NCI-H1694 treated with DMSO at 0.1 percent for 48 hours (cell line): ENCODE data around the gene SCRN2.

Source experiments
- DNase-seq: peaks from one replicate; lab custom pipeline; 2025; lab: John Stamatoyannopoulos, UW

SCRN2 gene

GRCh38 chr17:47872019-47872650 is 31.1 kb upstream of the SCRN2 start:
- no peak for DNase-seq

- no peak for DNase-seq
These were observed 30.0 kb upstream of the SCRN2 start for GRCh38 chr17:47871048-47871447.

DNA sequence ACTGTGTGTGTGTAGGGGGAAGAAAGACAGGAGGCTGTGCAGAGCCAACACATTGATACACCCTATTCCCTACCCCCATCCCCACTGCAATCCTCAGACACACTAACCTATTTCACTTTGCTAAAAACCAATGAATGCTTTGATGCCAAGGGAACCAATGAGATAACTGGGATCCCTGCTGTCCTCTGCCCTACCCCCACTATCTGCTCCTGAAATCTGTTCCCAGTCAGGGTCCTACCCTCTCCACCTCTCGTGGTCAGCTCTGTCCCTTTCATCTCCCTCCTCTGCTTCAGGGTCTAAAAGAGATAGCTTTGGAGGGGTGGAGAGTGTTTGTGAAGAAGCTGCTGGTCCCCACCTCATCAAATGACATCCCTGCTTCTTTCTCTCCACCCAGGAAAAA is 29.0 kb upstream of the SCRN2 start:
- no peak for DNase-seq

DNA sequence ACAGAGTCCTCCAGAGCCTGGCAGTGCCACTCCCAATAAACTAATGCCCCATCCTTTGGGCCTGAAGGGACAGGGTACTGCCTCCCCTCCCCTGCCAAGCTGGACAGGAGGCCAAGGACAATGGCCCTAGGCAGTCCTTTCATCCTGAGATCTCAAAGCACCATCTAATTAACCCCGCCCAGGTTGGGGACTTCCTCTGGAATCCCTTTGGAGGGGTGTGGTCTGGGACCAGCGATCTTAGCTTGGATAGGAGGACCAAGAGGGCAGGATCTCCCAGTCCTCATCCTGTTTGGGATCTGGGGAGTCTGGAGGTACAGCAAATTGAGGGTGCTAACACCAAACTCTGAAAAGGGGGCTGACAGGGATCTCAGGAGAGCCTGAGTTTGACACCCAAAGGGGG is 28.0 kb upstream of the SCRN2 start:
- no peak for DNase-seq

DNA sequence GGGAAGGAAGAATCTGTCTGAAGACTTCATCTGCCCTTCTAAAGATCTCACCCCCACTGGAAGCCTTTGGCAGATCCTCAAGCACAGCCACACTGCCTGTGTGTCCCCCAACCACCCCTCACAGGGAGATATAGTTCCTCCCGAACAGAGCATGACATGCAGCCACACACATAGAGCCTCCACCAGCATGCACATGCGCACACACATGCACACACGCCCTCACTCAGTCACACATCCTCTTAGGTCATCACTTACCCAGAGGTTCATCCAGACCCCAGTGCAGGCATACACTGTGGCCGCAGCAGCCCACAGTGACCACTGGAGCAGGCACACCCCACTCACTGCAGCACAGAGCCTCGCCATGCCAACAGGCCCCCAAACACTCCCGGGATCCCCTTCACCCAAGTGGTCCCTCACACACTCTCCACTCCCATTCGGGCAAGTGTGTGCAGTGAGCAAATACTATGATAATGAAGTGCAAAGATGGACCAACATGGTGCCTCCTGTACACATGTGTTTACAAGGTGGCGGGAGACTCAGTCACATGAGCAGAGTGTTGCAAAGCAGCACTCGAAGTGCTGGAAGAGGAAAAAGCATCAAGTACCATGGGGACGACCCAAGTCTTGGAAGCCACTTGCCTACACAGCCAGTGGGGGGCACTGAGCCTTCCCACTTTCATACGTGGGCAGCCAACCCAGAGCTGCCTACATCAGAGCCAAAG is 26.9 kb upstream of the SCRN2 start:
- no peak for DNase-seq

- DNase-seq, result no peak
These were observed 25.9 kb upstream of the SCRN2 start for GRCh38 chr17:47866941-47867340.

DNA sequence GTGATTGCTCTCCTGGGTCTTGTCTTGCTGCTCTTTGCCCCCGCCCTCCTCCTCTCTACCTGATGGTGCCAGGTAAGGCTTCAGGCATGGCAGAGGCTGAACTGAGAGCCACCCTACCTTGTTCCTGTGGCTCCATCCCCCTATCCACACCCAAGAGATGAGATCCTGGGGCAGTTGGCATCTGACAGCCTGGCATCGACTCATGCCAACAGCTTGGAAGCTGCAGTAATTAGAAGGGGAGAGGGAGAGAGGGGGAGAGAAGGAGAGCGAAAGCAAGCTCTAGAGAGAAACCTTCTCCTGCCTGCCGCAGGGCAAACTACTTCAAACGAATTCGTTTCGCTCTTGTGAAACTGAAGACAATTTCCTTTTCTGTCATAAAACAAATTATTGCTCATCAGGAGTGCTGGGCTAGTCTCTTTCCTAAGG is 23.7 kb upstream of the SCRN2 start:
- peak; percentile 51 for DNase-seq

GRCh38 chr17:47862621-47863440 is 21.8 kb upstream of the SCRN2 start:
- no peak for DNase-seq

GRCh38 chr17:47860386-47860785 is 19.3 kb upstream of the SCRN2 start:
- no peak for DNase-seq

- no peak for DNase-seq
These were observed 16.7 kb upstream of the SCRN2 start for GRCh38 chr17:47857551-47858455.

DNA sequence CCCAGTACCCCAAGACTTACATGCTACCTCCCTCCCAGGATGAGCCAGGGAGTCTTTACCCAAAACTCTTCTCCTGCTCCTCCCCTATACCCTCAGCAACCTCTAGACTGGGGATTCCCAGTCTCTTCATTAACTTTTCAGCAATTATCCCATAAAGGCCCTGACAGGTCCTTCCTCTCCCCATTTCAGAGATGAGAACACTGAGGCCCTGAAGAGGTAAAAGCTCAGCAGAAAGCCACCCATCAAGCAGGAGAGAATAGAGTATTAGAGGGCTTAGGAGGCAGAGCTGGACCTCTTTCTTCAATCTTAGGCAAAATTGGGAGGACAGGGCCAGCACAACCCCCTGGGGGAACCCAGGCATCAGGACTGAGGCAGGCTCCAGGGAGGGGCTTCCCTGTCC is 15.8 kb upstream of the SCRN2 start:
- DNase-seq, result no peak

DNA sequence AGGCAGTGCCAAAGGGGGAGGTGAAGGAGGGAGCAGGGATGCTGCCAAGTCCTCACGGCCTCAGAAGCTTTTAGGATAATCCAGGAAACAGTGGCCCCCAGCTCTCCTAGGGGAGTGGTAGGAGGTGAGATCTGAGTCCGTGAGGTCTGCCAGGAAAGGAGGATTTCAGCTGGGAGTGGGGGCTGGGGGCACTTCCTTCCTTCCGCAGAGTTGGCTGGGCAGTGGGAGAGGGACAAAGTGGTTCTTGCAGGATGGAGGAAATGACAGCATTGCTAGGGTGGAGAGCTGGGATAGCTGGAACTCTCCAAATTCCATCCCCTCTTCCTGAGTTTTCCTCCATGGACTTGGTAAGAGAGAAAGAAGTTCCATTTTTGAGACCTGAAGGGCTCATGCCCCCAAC is 14.7 kb upstream of the SCRN2 start:
- no peak for DNase-seq

DNA sequence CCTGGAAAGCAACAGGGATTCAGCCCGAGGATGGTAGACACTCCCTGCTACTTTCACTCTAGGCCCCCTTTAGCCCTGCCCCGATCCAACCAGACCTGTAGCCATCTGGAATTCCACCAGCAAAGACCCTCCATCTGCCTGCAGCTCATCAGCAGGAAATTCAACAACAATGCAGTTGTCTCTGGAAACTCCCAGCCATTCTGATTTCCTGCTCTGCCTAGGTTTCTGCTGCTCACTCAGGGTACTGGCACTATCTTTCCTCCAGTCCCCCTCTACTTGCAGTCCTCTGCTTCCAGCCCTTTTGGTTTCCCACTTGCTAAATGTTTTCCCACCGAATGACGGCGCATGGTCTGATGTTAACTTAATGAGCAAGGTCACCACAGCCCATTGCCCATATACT is 12.5 kb upstream of the SCRN2 start:
- DNase-seq, result no peak

GRCh38 chr17:47852113-47852949 is 11.3 kb upstream of the SCRN2 start:
- DNase-seq, result no peak

DNA sequence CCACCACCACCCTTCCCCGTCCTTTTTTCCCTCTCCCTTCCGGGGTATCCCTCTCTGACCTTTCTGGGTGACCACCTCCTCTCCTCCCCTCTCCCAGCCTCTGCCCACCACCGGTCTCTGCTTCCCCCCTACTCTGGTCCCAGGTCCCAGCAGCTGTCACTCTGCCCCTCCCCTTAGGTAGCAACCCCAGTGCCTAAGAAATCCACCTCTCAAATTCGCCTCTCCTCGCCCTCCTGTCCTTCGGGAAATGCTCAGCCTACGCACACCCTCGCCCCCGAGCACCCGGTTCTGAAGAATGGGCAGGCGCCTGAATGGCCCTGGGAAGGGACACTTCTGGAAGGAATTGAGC is 10.7 kb upstream of the SCRN2 start:
- no peak for DNase-seq

DNA sequence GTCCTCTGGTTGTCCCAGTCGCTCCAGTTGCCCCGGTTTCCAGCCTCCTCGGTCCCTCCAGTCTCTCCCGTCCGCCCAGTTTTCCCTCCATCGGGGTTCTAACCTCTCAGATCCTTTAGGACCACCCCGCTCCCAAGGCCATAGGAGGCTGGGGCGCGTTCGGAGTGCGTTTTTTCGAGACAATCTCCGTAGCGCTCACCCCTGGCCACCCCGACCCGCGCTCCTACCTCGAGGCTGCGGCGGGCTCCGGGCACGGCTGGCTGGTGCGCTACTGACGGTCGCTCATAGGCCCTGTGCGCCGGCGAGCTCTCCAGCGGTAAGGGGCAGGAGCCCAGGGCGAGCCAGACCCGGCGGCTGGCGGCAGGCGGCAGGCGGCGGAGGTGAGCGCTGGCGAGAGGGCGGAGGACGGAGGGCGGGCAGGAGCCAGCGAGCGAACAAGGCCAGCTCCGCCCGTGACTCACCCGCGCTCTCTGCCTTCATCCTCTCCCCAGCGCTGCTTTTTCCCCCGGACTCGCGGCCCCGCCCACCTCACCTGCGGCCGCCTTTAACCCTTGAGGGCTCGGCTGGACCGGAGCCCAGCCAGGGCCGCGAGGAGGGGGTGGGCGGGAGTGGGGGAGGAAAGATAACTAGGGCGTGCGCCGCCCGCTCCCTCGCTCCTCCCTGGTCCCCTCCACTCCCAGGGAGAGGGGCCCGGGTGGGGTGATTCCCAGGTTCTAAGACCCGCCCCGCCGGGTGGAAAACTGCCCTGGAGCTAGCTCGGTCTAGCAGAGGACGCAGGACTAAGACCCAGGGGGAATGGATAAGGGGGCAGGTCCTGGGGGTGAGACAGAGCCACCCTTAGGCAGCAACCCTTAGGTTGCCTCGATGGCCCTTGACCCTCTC is 9.9 kb upstream of the SCRN2 start, which contains the start of gene SP6:
SP6 (minus strand) TSS at position 472 of the 882 bp plus-strand sequence. CDS start 2,734 bp downstream, outside the sequence.
- DNase-seq, result no peak

GRCh38 chr17:47850373-47850691 is 9.3 kb upstream of the SCRN2 start:
- no peak for DNase-seq

DNA sequence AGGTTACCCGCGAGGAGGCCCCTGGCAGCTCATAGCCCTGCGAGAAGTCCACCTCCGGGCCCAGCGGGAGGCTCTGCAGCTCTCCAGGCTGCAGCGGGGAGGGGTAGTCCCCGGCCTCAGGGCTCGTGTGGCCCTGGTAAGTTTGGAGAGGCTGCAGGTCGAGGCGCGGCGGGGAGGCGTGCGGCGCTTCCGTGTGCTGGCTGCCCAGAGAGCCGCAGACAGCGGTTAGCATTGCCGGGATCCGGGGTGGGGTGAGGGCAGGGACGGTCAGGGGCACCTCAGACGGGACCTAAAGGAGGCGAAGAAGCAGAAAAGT is 7.1 kb upstream of the SCRN2 start:
- no peak for DNase-seq

- DNase-seq, result no peak
These were observed 6.5 kb upstream of the SCRN2 start for GRCh38 chr17:47847341-47848197.
